Mucosa of stomach (tissue), 1 donor: Measurements from ENCODE around the gene NETO1.

Experiments
- H3K27me3 ChIP-seq: one replicate; pipeline ENCODE4 v1.7.0; 2013; ENCODE audit warnings: mild to moderate bottlenecking, low read length; ENCODE audit not compliant: control insufficient read depth, insufficient read depth
- H3K36me3 ChIP-seq: one replicate; pipeline ENCODE4 v1.7.0; 2013; ENCODE audit warnings: low read length; ENCODE audit not compliant: control insufficient read depth, insufficient read depth
- H3K4me1 ChIP-seq: one replicate; pipeline ENCODE4 v1.7.0; 2013; ENCODE audit warnings: mild to moderate bottlenecking, low read length; ENCODE audit not compliant: control insufficient read depth, insufficient read depth
- H3K4me3 ChIP-seq: one replicate; pipeline ENCODE4 v1.7.0; 2013; ENCODE audit warnings: low read length
- H3K9ac ChIP-seq: one replicate; pipeline ENCODE4 v1.7.0; 2013; ENCODE audit warnings: mild to moderate bottlenecking, low read length, moderate library complexity
- H3K9me3 ChIP-seq: one replicate; pipeline ENCODE4 v1.7.0; 2013; ENCODE audit warnings: mild to moderate bottlenecking, low read length, moderate library complexity; ENCODE audit not compliant: control insufficient read depth
- donor health status: Pancreatic carcinoma.

The NETO1 gene

DNA sequence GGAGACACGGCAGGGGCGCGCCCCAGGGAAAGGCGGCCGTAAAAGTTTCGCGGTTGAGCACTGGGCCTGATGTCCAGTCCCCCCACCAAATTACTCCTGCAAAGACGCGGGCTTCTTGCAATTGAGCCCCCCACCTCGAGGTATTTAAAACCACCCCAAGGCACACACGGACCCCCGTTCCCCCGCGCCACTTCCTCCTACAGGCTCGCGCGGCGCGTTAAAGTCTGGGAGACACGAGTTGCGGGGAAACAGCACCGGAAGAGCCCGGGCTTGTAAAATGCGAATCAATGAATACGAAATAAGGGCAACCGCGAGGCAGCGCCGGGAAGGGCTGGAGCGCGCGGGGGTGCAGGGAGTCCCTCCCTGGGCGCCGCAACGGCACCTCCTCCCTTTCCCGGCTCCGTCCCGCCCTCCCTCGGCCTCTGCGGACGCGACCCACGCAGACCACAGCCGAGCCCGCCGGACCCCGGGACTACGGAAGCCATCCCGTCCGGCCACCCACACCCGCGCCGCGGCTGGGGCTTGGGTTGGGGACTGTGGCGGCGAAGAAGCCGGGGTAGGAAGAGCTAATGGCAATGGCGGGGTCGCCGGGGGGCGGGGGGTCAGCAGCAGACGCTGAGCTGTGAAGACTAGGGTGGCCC is 918 bp upstream of the NETO1 start:
- Histone ChIP-seq H3K9me3 (no peaks in the 10 kb centered on the region), H3K27me3 (peaks cover 21% of the 10 kb centered on the region), H3K9ac (no peak overlapping the region), H3K36me3 (no peaks in the 10 kb centered on the region), H3K4me3 (no peak overlapping the region), H3K4me1 (no peaks in the 10 kb centered on the region)

DNA sequence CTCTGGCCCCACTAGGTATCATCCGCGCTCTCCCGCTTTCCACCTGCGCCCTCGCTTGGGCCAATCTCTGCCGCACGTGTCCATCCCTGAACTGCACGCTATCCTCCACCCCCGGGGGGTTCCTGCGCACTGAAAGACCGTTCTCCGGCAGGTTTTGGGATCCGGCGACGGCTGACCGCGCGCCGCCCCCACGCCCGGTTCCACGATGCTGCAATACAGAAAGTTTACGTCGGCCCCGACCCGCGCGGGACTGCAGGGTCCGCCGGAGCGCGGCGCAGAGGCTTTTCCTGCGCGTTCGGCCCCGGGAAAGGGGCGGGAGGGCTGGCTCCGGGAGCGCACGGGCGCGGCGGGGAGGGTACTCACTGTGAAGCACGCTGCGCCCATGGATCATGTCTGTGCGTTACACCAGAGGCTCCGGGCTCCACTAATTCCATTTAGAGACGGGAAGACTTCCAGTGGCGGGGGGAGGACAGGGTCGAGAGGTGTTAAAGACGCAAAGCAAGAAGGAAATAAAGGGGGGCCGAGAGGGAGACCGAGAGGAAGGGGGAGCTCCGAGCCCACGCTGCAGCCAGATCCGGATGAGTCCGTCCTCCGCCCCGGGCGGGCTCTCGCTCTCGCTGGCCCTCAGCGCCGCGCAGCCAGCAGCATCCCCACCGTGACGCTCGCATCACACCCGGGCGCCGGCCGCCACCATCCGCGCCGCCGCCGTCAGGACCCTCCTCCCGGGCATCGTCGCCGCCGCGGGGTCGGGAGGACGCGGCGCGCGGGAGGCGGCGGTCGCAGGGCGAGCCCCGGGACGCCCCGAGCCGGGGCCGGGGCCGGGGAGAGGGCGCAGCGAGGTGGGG is 664 bp downstream of the NETO1 start:
- no peak overlapping the region for H3K4me3 ChIP-seq
- no peaks in the 10 kb centered on the region for H3K36me3 ChIP-seq
- no peak overlapping the region for H3K9ac ChIP-seq
- H3K9me3 ChIP-seq, result no peaks in the 10 kb centered on the region
- H3K4me1 ChIP-seq, result no peaks in the 10 kb centered on the region
- H3K27me3 ChIP-seq, result peaks cover 21% of the 10 kb centered on the region

DNA sequence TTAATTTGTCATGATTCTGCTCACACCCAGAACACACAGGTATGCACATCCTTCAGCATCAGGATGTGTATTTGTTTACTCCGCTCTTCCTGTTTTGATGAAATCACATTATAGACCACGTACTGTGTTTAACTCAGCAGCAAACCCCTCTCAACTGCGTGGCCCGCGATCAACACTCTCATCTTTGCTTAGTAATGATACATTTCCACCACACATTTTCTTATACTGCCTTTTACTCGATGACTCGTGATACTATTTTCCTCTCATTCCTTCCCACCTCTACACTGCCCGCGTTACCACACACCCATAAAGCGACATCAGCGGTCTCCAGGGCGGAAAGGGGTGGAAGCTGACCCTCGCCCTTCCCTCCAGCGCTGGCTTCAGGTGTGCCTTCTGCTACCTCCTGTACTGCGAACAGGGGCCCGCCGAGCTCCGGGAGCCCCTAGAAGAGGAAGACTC is 1.3 kb downstream of the NETO1 start:
- H3K4me1 ChIP-seq, result no peaks in the 10 kb centered on the region
- no peaks in the 10 kb centered on the region for H3K9me3 ChIP-seq
- H3K27me3 ChIP-seq, result peaks cover 21% of the 10 kb centered on the region
- H3K9ac ChIP-seq, result no peak overlapping the region
- no peaks in the 10 kb centered on the region for H3K36me3 ChIP-seq
- H3K4me3 ChIP-seq, result no peak overlapping the region

DNA sequence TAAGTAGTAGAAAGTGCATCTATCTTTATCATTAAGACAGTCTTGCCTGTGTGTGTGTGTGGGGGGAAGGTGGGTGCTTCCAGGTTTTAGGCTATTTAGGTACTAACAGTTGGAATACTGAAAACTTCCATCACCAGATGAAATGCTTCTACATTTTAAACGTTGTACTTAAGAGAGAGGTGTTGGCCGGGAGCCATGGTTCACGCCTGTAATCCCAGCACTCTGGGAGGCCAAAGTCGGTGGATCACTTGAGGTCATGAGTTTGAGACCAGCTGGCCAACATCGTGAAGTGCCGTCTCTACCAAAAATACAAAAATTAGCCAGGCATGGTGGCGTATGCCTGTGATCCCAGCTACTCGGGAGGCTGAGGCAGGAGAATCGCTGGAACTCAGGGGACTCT is 4.0 kb downstream of the NETO1 start:
- Histone ChIP-seq H3K27me3 (peaks cover 15% of the 10 kb centered on the region), H3K9ac (no peak overlapping the region), H3K4me1 (no peaks in the 10 kb centered on the region)

DNA sequence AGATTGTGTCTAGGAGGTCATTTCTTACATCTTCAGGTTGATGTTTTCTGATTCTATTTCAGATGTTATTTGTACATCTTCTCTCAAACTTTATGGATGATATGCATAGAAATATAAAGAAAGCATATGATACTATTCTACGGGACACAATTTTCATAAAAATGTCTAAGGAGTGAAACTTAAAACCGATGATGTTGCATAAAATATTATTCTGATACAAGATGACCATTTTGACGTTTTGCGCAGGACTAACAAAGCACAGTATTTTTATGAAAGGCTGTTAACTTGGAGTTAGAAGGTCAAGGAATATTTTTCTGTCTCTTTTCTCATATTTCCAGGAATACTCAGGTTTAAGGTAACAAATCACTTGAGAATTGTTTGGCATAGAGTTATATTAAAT is 8.7 kb downstream of the NETO1 start:
- H3K27me3 ChIP-seq, result no peaks in the 10 kb centered on the region
- H3K9me3 ChIP-seq, result no peaks in the 10 kb centered on the region
- no peak overlapping the region for H3K9ac ChIP-seq
- H3K4me3 ChIP-seq, result no peak overlapping the region
- no peaks in the 10 kb centered on the region for H3K4me1 ChIP-seq
- no peaks in the 10 kb centered on the region for H3K36me3 ChIP-seq

More for the DNA sequence above, 4.0 kb downstream of the NETO1 start:
- Histone ChIP-seq H3K4me3 (no peak overlapping the region), H3K36me3 (no peaks in the 10 kb centered on the region), H3K9me3 (no peaks in the 10 kb centered on the region)

DNA sequence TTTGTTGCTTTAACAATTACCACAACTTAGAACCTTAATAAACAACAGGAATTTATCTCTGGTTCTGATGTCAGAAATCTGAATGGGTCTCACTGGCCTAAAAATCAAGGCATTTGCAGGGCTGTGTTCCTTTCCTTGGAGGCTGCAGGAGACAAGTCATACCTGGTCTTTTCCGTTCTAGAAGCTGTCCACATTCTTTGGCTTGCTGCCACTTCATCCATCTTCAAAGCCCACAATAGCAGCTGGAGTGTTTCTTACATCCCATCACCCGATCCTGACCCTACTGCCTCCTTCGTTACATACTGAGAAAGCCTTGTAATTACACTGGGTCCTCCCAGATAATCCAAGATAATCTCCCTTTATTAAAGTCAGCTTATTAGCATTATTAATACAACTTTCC is 18.1 kb downstream of the NETO1 start:
- Histone ChIP-seq H3K9me3 (no peaks in the 10 kb centered on the region), H3K4me1 (no peaks in the 10 kb centered on the region), H3K4me3 (no peak overlapping the region), H3K27me3 (no peaks in the 10 kb centered on the region), H3K9ac (no peak overlapping the region), H3K36me3 (no peaks in the 10 kb centered on the region)

DNA sequence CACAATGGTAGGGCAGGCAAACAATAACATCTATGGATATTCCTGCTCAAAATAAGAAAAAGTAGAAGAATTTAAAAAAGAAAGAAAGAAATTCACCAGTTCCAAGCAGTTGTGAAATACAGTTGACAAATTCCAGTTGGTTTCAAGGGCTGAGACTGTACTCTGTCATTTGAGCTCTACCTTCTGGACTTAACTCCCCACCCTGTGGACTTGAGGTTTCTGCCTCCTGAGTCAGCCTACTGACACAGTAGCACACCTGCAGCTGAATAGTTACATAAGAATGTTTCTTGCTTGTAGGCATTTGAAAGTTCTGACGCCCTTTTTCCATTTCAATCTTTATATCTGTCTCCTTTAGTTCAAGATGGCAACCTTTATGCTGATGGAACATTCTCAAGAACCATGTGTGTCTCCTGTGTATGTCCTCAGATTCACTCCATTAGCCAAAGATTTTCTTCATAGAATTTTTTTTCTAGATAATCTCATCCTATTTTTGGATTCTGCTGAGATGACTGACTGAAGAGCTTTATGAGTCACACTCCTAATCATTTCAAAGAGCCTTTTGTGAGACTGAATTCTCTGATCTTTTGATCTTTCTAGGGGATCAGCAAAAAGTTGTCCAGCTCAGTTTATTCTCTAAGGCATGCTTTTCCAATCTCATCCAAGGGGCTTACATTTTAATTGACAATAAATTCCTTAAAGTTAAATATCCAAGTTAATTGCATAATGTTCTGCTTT is 19.1 kb downstream of the NETO1 start:
- no peak overlapping the region for H3K4me3 ChIP-seq
- H3K27me3 ChIP-seq, result no peaks in the 10 kb centered on the region

DNA sequence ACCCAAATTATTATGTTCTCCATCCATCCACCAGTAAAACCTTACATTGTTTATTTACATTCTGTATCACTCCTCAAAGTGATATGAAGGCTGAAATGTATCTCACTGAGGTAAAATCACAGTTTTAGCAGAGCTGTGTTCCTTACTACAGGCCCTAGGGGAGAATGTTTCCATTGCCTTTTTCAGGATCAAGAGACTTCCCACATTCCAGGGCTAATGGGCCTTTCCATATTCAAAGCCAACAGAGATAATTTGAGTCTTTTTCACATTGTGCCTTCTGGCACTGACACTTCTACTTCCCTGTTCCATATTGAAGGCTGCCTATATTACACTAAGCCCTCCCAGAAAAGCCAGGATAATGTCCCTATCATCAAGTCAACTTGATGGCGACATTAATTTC is 20.0 kb downstream of the NETO1 start:
- Histone ChIP-seq H3K36me3 (no peaks in the 10 kb centered on the region), H3K4me1 (no peaks in the 10 kb centered on the region), H3K9ac (no peak overlapping the region)

More for the DNA sequence above, 19.1 kb downstream of the NETO1 start:
- Histone ChIP-seq H3K9ac (no peak overlapping the region), H3K36me3 (no peaks in the 10 kb centered on the region), H3K4me1 (no peaks in the 10 kb centered on the region), H3K9me3 (no peaks in the 10 kb centered on the region)

DNA sequence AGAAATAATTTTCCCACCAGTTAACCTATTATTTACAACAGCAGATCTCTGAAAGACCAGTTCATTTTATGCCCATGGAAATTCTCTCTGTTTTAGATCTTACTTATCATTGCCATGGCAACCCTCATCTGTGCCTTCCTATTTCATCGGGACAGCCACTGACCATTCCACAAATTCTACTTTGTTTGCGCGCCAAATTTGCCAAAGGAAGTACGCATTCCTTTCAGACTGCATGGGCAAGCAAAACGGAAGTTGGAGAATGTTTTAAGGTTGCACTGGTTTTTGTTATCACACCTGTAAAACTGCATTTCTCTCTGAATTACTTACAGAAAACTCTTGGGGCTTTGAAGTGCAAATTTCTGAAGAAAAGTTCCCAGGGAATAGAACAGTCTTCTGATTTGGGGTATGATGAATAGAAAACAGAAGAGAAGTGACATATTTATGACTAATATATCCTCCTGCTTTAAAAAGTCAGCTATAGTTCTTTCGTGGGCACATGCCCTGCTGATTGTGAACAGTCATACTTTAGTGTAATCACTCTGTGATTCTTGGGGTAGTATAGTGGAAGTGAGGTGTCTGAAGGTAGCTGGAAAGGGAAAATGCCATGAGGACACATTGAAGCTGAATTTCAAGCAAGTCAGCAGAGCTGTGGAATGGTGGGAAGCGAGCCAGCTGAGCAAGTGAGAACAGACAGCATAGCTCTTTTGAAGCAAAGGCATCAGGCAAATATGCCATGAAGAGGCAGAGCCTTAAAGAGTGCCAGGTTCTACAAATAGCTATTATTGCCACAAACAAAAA is 20.9 kb downstream of the NETO1 start:
- no peak overlapping the region for H3K4me3 ChIP-seq
- H3K9me3 ChIP-seq, result no peaks in the 10 kb centered on the region
- no peaks in the 10 kb centered on the region for H3K36me3 ChIP-seq
- H3K27me3 ChIP-seq, result no peaks in the 10 kb centered on the region
- no peak overlapping the region for H3K9ac ChIP-seq
- no peaks in the 10 kb centered on the region for H3K4me1 ChIP-seq

More for the DNA sequence above, 20.0 kb downstream of the NETO1 start:
- H3K9me3 ChIP-seq, result no peaks in the 10 kb centered on the region
- no peaks in the 10 kb centered on the region for H3K27me3 ChIP-seq
- no peak overlapping the region for H3K4me3 ChIP-seq

DNA sequence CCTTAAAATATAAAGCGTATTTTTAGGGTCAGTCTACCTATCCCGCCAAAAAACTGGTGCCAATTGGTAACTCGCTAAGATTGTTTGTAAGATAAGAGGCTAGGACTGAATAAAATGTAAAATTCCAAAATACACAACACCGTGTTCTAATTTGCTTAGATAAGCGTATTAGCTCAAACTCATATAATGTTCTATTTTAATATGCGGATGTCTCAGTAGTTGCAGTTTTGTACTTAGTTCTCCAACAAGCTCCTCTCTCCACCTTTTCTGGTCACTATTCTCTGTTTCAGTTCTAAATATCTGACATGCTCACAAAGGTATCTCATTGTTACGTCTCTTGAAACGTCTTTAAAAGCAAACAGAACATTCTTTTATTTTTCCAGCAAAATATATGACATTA is 24.0 kb downstream of the NETO1 start:
- H3K4me1 ChIP-seq, result no peaks in the 10 kb centered on the region
- H3K9me3 ChIP-seq, result no peaks in the 10 kb centered on the region
- H3K4me3 ChIP-seq, result no peak overlapping the region
- H3K27me3 ChIP-seq, result no peaks in the 10 kb centered on the region
- no peak overlapping the region for H3K9ac ChIP-seq
- no peaks in the 10 kb centered on the region for H3K36me3 ChIP-seq

DNA sequence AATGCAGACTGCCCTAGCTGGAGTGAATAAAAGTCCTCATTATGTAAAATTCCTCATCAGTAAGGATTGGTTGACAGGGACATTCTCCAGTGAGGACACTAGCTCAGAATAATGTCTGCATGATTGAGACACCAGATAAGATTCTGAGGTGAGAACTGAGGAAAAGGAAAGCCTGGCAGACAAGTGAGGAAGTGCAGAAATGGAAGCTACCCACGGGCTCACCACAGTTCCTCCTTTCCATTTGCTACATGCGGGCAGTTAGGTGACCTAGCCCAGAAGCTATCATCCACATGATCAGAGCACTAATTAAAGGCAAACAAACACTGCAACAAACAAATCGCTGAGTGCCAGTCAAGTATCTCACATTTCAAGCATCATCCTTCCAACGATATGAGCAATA is 27.7 kb downstream of the NETO1 start:
- Histone ChIP-seq H3K9me3 (no peaks in the 10 kb centered on the region), H3K27me3 (no peaks in the 10 kb centered on the region), H3K9ac (no peak overlapping the region), H3K36me3 (no peaks in the 10 kb centered on the region), H3K4me1 (no peaks in the 10 kb centered on the region), H3K4me3 (no peak overlapping the region)
